A673 (cell line): Measurements from ENCODE around the gene NUB1. TPM values are rescaled to one million over a fixed set of nuclear protein-coding genes. Genes with fewer than 3 reads are reported as not detected.

ENCODE experiments used
- BruUV-seq: library from RNA; stranded (reverse); fragments of 400-500 nt; replicated peaks from 2 replicates; lab custom pipeline; 2021; lab: Mats Ljungman, UMichigan
- CTCF ChIA-PET: fragments of 300-600 bp; sonication (Branson Sonifier 250); formaldehyde crosslinking; loops from one replicate; lab custom pipeline; 2022; ENCODE audit warnings: antibody characterized with exemption; lab: Charles Lee
- POLR2A ChIA-PET: fragments of 300-600 bp; sonication (Branson Sonifier 250); formaldehyde crosslinking; loops from one replicate; lab custom pipeline; 2022; ENCODE audit warnings: antibody characterized with exemption; ENCODE audit not compliant: low non-redundant PET; lab: Charles Lee
- DNase-seq: peaks from one replicate; pipeline ENCODE4 v3.0.0-alpha.2; 2015; ENCODE audit warnings: low spot score
- H3K27ac ChIP-seq: fragments of 200-600 bp; sonication (generic); 2 replicates; pipeline ENCODE4 v1.5.1; 2016; ENCODE audit warnings: mixed run types, low read depth, mild to moderate bottlenecking, mixed read lengths, antibody characterized with exemption, low read length; ENCODE audit not compliant: poor library complexity, severe bottlenecking
- H3K27me3 ChIP-seq: fragments of 200-600 bp; sonication (generic); replicated peaks from 2 replicates; pipeline ENCODE4 v1.6.1; 2017; ENCODE audit warnings: mixed run types, low read depth, mild to moderate bottlenecking, mixed read lengths, antibody characterized with exemption, low read length; ENCODE audit not compliant: insufficient read depth, poor library complexity
- H3K36me3 ChIP-seq: fragments of 200-600 bp; sonication (generic); 2 replicates; pipeline ENCODE4 v1.6.1; 2016; ENCODE audit warnings: mixed run types, mild to moderate bottlenecking, mixed read lengths, antibody characterized with exemption, low read length; ENCODE audit not compliant: insufficient read depth, poor library complexity, severe bottlenecking
- H3K4me1 ChIP-seq: fragments of 200-600 bp; sonication (generic); 2 replicates; pipeline ENCODE4 v1.6.1; 2017; ENCODE audit warnings: mixed run types, mild to moderate bottlenecking, mixed read lengths, antibody characterized with exemption, low read length; ENCODE audit not compliant: insufficient read depth, poor library complexity, severe bottlenecking
- H3K4me3 ChIP-seq: fragments of 200-600 bp; sonication (generic); 2 replicates; pipeline ENCODE4 v1.5.1; 2016; ENCODE audit warnings: low read depth, mixed run types, mild to moderate bottlenecking, mixed read lengths, low read length; ENCODE audit not compliant: poor library complexity, severe bottlenecking
- H3K9me3 ChIP-seq: fragments of 200-600 bp; sonication (generic); 2 replicates; pipeline ENCODE4 v1.6.1; 2016; ENCODE audit warnings: mixed run types, low read depth, mild to moderate bottlenecking, mixed read lengths, antibody characterized with exemption, low read length; ENCODE audit not compliant: poor library complexity, severe bottlenecking
- CTCF ChIP-seq: fragments of 300-800, 200-600 bp; sonication (generic); conservative IDR thresholded peaks from 2 replicates; pipeline ENCODE4 v1.5.1; 2017; ENCODE audit warnings: low read depth, mild to moderate bottlenecking, antibody characterized with exemption, low read length, moderate library complexity, mixed read lengths
- EZH2 ChIP-seq: fragments of 200-600 bp; sonication (generic); IDR thresholded peaks from 2 replicates; pipeline ENCODE4 v1.6.1; 2017; ENCODE audit warnings: borderline replicate concordance, low read depth, mild to moderate bottlenecking, mixed read lengths, antibody characterized with exemption, low read length; ENCODE audit not compliant: poor library complexity, severe bottlenecking
- intact Hi-C: fragments of 100-400 bp; cut with micrococcal nuclease; formaldehyde crosslinking; loops from one replicate; pipeline ENCODE4 v1.10.0; 2022; ENCODE audit not compliant: unreplicated experiment
- total RNA-seq: library from RNA; stranded (reverse); gene quantifications from 2 replicates; pipeline ENCODE4 v1.2.3, GENCODE V29; 2021

The NUB1 gene
- total RNA-seq, 1 experiment from 2014 or later: 36.9 TPM

DNA sequence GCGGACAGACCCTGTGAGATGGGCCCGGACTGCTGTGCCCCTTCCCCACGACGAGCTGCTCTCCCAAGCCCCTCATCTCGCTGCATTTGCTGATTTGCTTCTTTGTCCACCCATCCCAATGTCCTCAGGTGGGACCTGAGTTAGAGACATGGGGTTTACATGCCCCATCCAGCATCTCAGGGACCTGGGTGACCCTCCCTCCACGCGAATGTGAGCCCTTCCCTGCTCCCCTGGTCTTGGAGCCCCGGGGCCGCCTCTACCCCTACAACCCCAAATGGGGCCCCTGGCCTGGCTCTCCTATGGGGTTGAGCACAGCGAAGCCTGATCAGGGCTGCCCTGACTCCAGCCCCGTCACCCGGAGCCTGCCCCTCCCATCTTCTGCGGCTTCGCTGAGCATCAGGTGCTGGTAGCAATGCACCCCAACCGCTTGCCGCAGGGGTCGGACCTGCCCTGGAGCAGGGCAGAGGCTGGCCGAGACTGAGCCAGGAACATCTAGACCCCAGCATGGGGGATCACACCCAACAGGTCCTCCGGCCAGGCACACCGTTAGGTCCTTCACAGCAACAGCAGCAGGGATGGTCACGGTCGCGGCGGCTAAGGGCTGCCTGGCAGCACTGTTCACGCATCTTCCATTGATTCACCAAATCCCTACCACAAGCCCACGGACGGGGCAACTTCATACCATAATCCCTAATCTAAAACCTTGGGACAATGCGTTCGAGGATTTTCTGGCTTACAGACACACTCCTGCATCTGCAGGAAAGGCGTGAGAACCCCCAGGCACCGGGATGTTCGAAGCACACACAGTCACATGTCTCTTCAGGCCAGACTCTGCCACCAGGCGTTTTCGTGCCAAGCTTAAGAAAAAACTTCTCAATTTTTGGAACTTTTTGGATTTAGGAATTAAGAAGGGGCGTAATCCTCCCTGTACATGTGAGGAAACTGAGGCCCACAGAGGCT lies 52.7 kb downstream of the NUB1 start:
- no peak for DNase-seq
- POLR2A ChIA-PET: no interaction called here
- Histone ChIP-seq H3K9me3 (no peaks in the 10 kb centered on the region), H3K27ac (no peak overlapping the region), H3K36me3 (no peaks in the 10 kb centered on the region), H3K4me1 (no peaks in the 10 kb centered on the region), H3K4me3 (no peak overlapping the region), H3K27me3 (no peaks in the 10 kb centered on the region)
- intact Hi-C loops: no loop called here
- CTCF ChIA-PET: no interaction called here
- TF ChIP-seq EZH2: no peak
- TF ChIP-seq CTCF: no peak
- no TSS peak for BruUV-seq

DNA sequence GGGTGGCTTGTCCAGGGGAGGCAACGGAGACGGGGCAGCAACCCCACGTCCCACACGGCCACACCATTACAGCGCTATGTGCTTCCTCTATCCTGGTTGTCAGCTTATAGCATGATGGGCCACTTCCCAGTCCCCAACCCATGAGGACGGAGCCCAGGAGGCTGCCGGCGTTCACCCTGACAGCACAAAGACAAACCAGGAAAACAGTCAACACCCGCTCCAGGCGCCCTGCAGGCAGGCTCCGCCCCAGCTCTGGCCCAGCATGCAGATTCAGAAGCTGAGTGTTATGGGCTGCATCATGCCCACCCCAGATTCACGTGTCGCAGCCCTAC lies 53.4 kb downstream of the NUB1 start:
- no peak for DNase-seq
- no peaks in the 10 kb centered on the region for H3K9me3 ChIP-seq
- TF ChIP-seq EZH2: no peak
- TF ChIP-seq CTCF: no peak
- no peaks in the 10 kb centered on the region for H3K36me3 ChIP-seq
- H3K4me3 ChIP-seq: no peak overlapping the region
- no peak overlapping the region for H3K27ac ChIP-seq
- no TSS peak for BruUV-seq
- intact Hi-C loops: no loop called here
- ChIA-PET CTCF (no interaction called here), POLR2A (no interaction called here)
- H3K4me1 ChIP-seq: no peaks in the 10 kb centered on the region
- H3K27me3 ChIP-seq: no peaks in the 10 kb centered on the region

GRCh38 chr7:151396328-151396970 lies 54.8 kb downstream of the NUB1 start:
- intact Hi-C loops: no loop called here
- Histone ChIP-seq H3K36me3 (no peaks in the 10 kb centered on the region), H3K27me3 (no peaks in the 10 kb centered on the region), H3K9me3 (no peaks in the 10 kb centered on the region), H3K4me3 (no peak overlapping the region), H3K4me1 (no peaks in the 10 kb centered on the region), H3K27ac (no peak overlapping the region)
- TF ChIP-seq CTCF: no peak
- TF ChIP-seq EZH2: no peak
- ChIA-PET CTCF (no interaction called here), POLR2A (no interaction called here)
- no peak for DNase-seq
- BruUV-seq: no TSS peak
